HCT116 (cell line): ENCODE data around the gene DNMT1. TPM values are rescaled to one million over a fixed set of nuclear protein-coding genes. Genes with fewer than 3 reads are reported as not detected.

Source experiments
- ATAC-seq: fragments of 200-7000 bp; cut with Tn5 transposase; 2 replicates; pipeline ENCODE4 v1.9.1; 2020; ENCODE audit warnings: mild to moderate bottlenecking, moderate library complexity
- BruUV-seq: library from RNA; stranded (reverse); fragments of 400-500 nt; replicated peaks from 2 replicates; lab custom pipeline; 2021; lab: Mats Ljungman, UMichigan
- CTCF ChIA-PET: fragments of 300-600 bp; sonication (Branson Sonifier 250); formaldehyde crosslinking; loops from one replicate; lab custom pipeline; 2021; ENCODE audit warnings: antibody characterized with exemption; lab: Charles Lee
- POLR2A ChIA-PET: fragments of 300-600, 350-600 bp; sonication (Branson Sonifier 250); formaldehyde crosslinking; loops from one replicate; lab custom pipeline; 2021; ENCODE audit warnings: antibody characterized with exemption; lab: Charles Lee
- RAD21 ChIA-PET, 2 experiments: fragments of 300-600 bp; sonication (Branson Sonifier 250); formaldehyde crosslinking; loops; one replicate each; lab custom pipeline; 2023; ENCODE audit warnings: low total read pairs in 2 of 2; ENCODE audit not compliant: uncharacterized antibody in 2 of 2, unreplicated experiment in 2 of 2, low non-redundant PET in 1 of 2; lab: Charles Lee
- DNase-seq: peaks from one replicate; pipeline ENCODE4 v3.0.0-alpha.2; 2010; ENCODE audit warnings: low read depth, low spot score
- H2AFZ ChIP-seq: fragments of 200-600 bp; shearing (Covaris generic), sonication (generic); 2 replicates; pipeline ENCODE4 v1.6.1; 2017; ENCODE audit warnings: low read depth, mixed run types, mixed read lengths, antibody characterized with exemption, low read length; ENCODE audit not compliant: poor library complexity, severe bottlenecking
- H3K27ac ChIP-seq: 2 replicates; pipeline ENCODE4 v1.5.1; 2012; ENCODE audit warnings: low read depth, low read length
- H3K27me3 ChIP-seq: fragments of 200-600 bp; sonication (generic); 2 replicates; pipeline ENCODE4 v1.6.1; 2016; ENCODE audit warnings: mixed run types, low read length, mixed read lengths; ENCODE audit not compliant: insufficient read depth
- H3K36me3 ChIP-seq, 2 experiments: fragments of 200-500 bp in 1 of 2; fragments of 200-600 bp in 1 of 2; sonication (Bioruptor generic) in 1 of 2; sonication (generic) in 1 of 2; 2 replicates each; pipeline versions ENCODE4 v1.5.1 to v1.6.1; 2014 to 2016; ENCODE audit warnings: low read length in 2 of 2, inconsistent platforms in 1 of 2, mixed read lengths in 1 of 2, mixed run types in 1 of 2; ENCODE audit not compliant: insufficient read depth in 2 of 2, control insufficient read depth in 1 of 2
- H3K4me1 ChIP-seq, 2 experiments: fragments of 200-600 bp in 1 of 2; sonication (generic) in 1 of 2; 2 replicates each; pipeline versions ENCODE4 v1.5.1 to v1.6.1; 2012 to 2017; ENCODE audit warnings: low read length in 2 of 2, inconsistent platforms in 1 of 2, mild to moderate bottlenecking in 1 of 2, mixed read lengths in 1 of 2, mixed run types in 1 of 2, moderate library complexity in 1 of 2; ENCODE audit not compliant: insufficient read depth in 2 of 2, control insufficient read depth in 1 of 2
- H3K4me2 ChIP-seq: fragments of 200-600 bp; sonication (generic); 2 replicates; pipeline ENCODE4 v1.6.1; 2017; ENCODE audit warnings: mixed run types, low read length, mixed read lengths
- H3K4me3 ChIP-seq, 2 experiments: fragments of 200-600 bp in 1 of 2; sonication (generic) in 1 of 2; replicated peaks in 1 of 2; 2 replicates each; pipeline ENCODE4 v1.5.1; 2011 to 2016; ENCODE audit warnings: low read length in 2 of 2, control low read depth in 1 of 2, low read depth in 1 of 2, mild to moderate bottlenecking in 1 of 2, mixed read lengths in 1 of 2, mixed run types in 1 of 2
- H3K79me2 ChIP-seq: fragments of 200-600 bp; sonication (generic); 2 replicates; pipeline ENCODE4 v1.6.1; 2017; ENCODE audit warnings: mild to moderate bottlenecking, mixed run types, low read length, moderate library complexity, mixed read lengths; ENCODE audit not compliant: insufficient read depth
- H3K9ac ChIP-seq: fragments of 200-600 bp; sonication (generic); 2 replicates; pipeline ENCODE4 v1.6.1; 2016; ENCODE audit warnings: low read length, mixed read lengths
- H3K9me2 ChIP-seq: fragments of 200-600 bp; sonication (generic), shearing (Covaris generic); 2 replicates; pipeline ENCODE4 v1.6.1; 2017; ENCODE audit warnings: mixed run types, mild to moderate bottlenecking, moderate library complexity; ENCODE audit not compliant: insufficient read depth
- H3K9me3 ChIP-seq, 2 experiments: fragments of 200-500 bp in 1 of 2; fragments of 200-600 bp in 1 of 2; sonication (Bioruptor generic) in 1 of 2; sonication (generic) in 1 of 2; 2 replicates each; pipeline ENCODE4 v1.6.1; 2014 to 2017; ENCODE audit warnings: low read length in 2 of 2, mixed read lengths in 2 of 2, inconsistent platforms in 1 of 2, low read depth in 1 of 2, mild to moderate bottlenecking in 1 of 2, mixed run types in 1 of 2, moderate library complexity in 1 of 2; ENCODE audit not compliant: control insufficient read depth in 1 of 2, insufficient read depth in 1 of 2
- H4K20me1 ChIP-seq: fragments of 200-600 bp; sonication (generic), shearing (Covaris generic); 2 replicates; pipeline ENCODE4 v1.6.1; 2017; ENCODE audit warnings: mixed run types, mild to moderate bottlenecking, moderate library complexity; ENCODE audit not compliant: insufficient read depth
- EGR1 ChIP-seq: IDR thresholded peaks from 2 replicates; pipeline ENCODE4 v1.6.1; 2012; ENCODE audit warnings: low read depth
- EZH2 ChIP-seq: fragments of 200-600 bp; sonication (generic); IDR thresholded peaks from 2 replicates; pipeline ENCODE4 v1.6.1; 2017; ENCODE audit warnings: antibody characterized with exemption, mixed run types
- JUND ChIP-seq: IDR thresholded peaks from 2 replicates; pipeline ENCODE4 v1.6.1; 2012
- POLR2A ChIP-seq: IDR thresholded peaks from 2 replicates; pipeline ENCODE4 v1.7.0; 2011; ENCODE audit warnings: borderline replicate concordance; ENCODE audit not compliant: insufficient read depth, insufficient read length; ENCODE audit errors: extremely low read depth
- SIN3A ChIP-seq: IDR thresholded peaks from 2 replicates; pipeline ENCODE4 v1.6.1; 2012; ENCODE audit warnings: low read depth
- SRF ChIP-seq: IDR thresholded peaks from 2 replicates; pipeline ENCODE4 v1.6.1; 2012; ENCODE audit warnings: low read depth
- ZNF274 ChIP-seq: fragments of 200-500 bp; sonication (Bioruptor generic); IDR thresholded peaks from 2 replicates; pipeline ENCODE4 v1.6.1; 2014; ENCODE audit warnings: mild to moderate bottlenecking, low read depth, low read length, inconsistent platforms
- intact Hi-C: fragments of 100-400 bp; cut with micrococcal nuclease; formaldehyde crosslinking; loops from 2 replicates; pipeline ENCODE4 v1.10.0; 2022
- total RNA-seq: library from RNA; stranded (reverse); gene quantifications from one replicate; pipeline ENCODE4 v1.2.1, GENCODE V29; 2021; ENCODE audit not compliant: unreplicated experiment
- TF ChIP-seq, protein P1 (sequence below): IDR thresholded peaks from 2 replicates; pipeline ENCODE4 v1.6.1; 2011; ENCODE audit warnings: mild to moderate bottlenecking, low read length, moderate library complexity; ENCODE audit not compliant: insufficient replicate concordance; ENCODE audit errors: extremely low read depth
- TF ChIP-seq, protein P2 (sequence below): IDR thresholded peaks from 2 replicates; pipeline ENCODE4 v1.6.1; 2012

The DNMT1 gene
- total RNA-seq, 1 experiment from 2014 or later, result 235 TPM

DNA sequence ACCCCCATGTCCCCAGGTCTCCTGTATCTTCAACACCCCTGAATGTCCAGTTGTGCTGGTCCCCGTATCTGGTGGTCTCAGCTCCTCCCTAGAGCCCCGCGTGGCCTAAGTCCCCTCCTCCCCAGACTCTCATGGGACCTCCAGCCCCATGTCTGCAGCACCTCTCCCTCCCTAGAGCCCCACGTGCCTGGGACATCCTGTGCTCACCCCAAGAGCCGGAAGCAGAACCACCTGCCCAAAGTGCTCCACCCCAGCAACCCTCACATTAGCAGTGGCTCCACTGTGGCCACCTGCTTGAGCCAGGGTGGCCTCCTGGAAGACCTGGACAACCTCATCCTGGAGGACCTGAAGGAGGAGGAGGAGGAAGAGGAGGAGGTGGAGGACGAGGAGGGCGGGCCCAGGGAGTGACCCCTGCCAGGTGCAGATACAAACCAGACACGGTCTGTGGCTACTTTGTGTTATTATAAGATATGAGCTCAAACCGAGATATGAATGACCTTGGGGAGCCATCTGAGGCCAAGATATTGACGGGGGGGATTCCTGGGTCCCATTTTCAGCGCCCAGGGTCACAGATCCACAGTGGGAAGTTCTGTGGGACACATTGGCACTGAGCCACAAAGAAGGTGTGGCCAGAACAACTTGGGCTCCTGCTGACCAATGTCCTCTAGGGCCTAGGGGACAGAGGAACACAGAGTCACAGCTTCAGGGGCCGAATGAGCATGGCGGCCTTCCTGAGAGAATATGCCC is 102.7 kb downstream of the DNMT1 start:
- ChIA-PET POLR2A (no interaction called here), RAD21 (no interaction called here)
- Histone ChIP-seq H3K4me2 (no peak overlapping the region), H3K9me3 (no peaks in the 10 kb centered on the region), H3K9ac (no peak overlapping the region), H3K4me3 (no peak overlapping the region), H3K4me1 (peaks cover 11 to 14% of the 10 kb centered on the region in 2 experiments)
- BruUV-seq, result no TSS peak
- ATAC-seq (no peak), DNase-seq (no peak)
- no peak for TF ChIP-seq JUND
- TF ChIP-seq SRF, result no peak
- TF ChIP-seq EGR1, result no peak
- no peak for TF ChIP-seq SIN3A
- TF ChIP-seq ZNF274, result no peak
- TF ChIP-seq, protein P1, sequence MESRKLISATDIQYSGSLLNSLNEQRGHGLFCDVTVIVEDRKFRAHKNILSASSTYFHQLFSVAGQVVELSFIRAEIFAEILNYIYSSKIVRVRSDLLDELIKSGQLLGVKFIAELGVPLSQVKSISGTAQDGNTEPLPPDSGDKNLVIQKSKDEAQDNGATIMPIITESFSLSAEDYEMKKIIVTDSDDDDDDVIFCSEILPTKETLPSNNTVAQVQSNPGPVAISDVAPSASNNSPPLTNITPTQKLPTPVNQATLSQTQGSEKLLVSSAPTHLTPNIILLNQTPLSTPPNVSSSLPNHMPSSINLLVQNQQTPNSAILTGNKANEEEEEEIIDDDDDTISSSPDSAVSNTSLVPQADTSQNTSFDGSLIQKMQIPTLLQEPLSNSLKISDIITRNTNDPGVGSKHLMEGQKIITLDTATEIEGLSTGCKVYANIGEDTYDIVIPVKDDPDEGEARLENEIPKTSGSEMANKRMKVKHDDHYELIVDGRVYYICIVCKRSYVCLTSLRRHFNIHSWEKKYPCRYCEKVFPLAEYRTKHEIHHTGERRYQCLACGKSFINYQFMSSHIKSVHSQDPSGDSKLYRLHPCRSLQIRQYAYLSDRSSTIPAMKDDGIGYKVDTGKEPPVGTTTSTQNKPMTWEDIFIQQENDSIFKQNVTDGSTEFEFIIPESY, result no peak
- no peak for TF ChIP-seq EZH2
- TF ChIP-seq, protein P2, sequence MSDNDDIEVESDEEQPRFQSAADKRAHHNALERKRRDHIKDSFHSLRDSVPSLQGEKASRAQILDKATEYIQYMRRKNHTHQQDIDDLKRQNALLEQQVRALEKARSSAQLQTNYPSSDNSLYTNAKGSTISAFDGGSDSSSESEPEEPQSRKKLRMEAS, result no peak
- no peak for TF ChIP-seq POLR2A
- TF ChIP-seq, all 23 proteins: peak for 0
- Histone ChIP-seq H2AFZ (no peak overlapping the region), H3K27ac (no peak overlapping the region), H4K20me1 (no peaks in the 10 kb centered on the region), H3K9me2 (no peaks in the 10 kb centered on the region), H3K79me2 (no peaks in the 10 kb centered on the region), H3K36me3 (no peaks in the 10 kb centered on the region), H3K27me3 (no peaks in the 10 kb centered on the region)
- intact Hi-C loops, result no loop called here
- CTCF ChIA-PET, result no interaction called here
